SK-N-SH treated with all-trans-retinoic acid at 6 μM for 48 hours (cell line): Measurements from ENCODE around the gene CENPM.

ENCODE experiments used
- ARNTL ChIP-seq: fragments of 450-650 bp; formaldehyde crosslinking; IDR thresholded peaks from 2 replicates; pipeline ENCODE4 v1.5.0; 2020; ENCODE audit warnings: low read depth, mild to moderate bottlenecking, moderate library complexity, borderline replicate concordance
- OSR1 ChIP-seq: fragments of 250-450 bp; sonication (Bioruptor Pico); IDR thresholded peaks from 2 replicates; pipeline ENCODE4 v1.8.0; 2022; ENCODE audit warnings: moderate library complexity, mild to moderate bottlenecking, inconsistent platforms
- PATZ1 ChIP-seq: fragments of 250-450 bp; sonication (Bioruptor Pico); IDR thresholded peaks from 2 replicates; pipeline ENCODE4 v1.8.0; 2020; ENCODE audit warnings: mild to moderate bottlenecking, moderate library complexity, borderline replicate concordance
- RARB ChIP-seq: fragments of 250-450 bp; sonication (Bioruptor Pico); IDR thresholded peaks from 2 replicates; pipeline ENCODE4 v1.8.0; 2021; ENCODE audit warnings: mild to moderate bottlenecking, moderate library complexity
- ZFP3 ChIP-seq: fragments of 250-450 bp; sonication (Bioruptor Pico); IDR thresholded peaks from 2 replicates; pipeline ENCODE4 v1.5.0; 2020; ENCODE audit warnings: mild to moderate bottlenecking, moderate library complexity
- ZNF565 ChIP-seq: fragments of 450-650 bp; formaldehyde crosslinking; conservative IDR thresholded peaks from 2 replicates; pipeline ENCODE4 v1.5.0; 2020; ENCODE audit warnings: low read depth, mild to moderate bottlenecking, moderate library complexity
- ZNF70 ChIP-seq: fragments of 450-650 bp; formaldehyde crosslinking; IDR thresholded peaks from 2 replicates; pipeline ENCODE4 v1.5.0; 2020; ENCODE audit warnings: mild to moderate bottlenecking, moderate library complexity
- ZNF8 ChIP-seq: fragments of 450-650 bp; formaldehyde crosslinking; IDR thresholded peaks from 2 replicates; pipeline ENCODE4 v1.5.0; 2020; ENCODE audit warnings: mild to moderate bottlenecking, moderate library complexity
- TF ChIP-seq, protein P1 (sequence below): fragments of 250-450 bp; sonication (Bioruptor Pico); IDR thresholded peaks from 2 replicates; pipeline ENCODE4 v1.5.1; 2020; ENCODE audit warnings: low read depth, mild to moderate bottlenecking, moderate library complexity

DNA sequence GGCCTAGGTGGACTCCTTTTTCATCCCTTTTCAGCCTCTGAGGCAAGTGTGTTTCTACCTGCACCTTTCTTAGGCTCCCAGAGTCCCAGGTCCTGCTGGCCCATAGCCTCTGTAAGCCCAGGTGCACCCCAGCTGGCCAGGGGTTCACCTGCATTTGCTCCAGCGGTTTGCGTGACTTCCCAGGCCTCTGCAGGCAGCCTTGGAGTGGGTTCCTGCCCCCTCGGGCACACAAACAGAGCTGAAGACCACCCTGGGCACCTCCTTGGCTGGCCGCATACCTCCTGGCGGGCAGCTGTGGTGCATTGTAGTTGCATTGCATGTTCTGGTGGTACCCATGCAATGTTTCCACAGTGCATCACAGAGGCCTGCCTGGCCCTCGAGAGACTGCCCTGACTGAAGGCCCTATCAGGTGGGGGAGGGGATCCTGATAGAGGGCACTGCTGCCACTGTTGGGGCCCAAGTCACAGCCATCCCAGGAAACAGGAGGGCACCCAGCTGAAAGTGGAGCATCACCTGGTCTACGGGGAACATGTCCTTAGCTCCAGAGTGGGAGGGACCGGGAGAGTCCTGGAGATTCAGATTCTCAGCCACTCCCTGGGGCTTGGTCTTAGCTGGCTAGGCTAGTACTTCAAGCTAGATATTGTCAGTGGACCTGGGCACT, 46.2 kb downstream of the CENPM start:
- TF ChIP-seq ZFP3 (CRISPR knock-in tag) (no peak), OSR1 (CRISPR knock-in tag) (no peak), ZNF8 (CRISPR knock-in tag) (no peak), RARB (no peak), PATZ1 (CRISPR knock-in tag) (no peak), ZNF70 (no peak), ZNF565 (CRISPR knock-in tag) (no peak), ARNTL (CRISPR knock-in tag) (no peak)
- TF ChIP-seq, protein P1, sequence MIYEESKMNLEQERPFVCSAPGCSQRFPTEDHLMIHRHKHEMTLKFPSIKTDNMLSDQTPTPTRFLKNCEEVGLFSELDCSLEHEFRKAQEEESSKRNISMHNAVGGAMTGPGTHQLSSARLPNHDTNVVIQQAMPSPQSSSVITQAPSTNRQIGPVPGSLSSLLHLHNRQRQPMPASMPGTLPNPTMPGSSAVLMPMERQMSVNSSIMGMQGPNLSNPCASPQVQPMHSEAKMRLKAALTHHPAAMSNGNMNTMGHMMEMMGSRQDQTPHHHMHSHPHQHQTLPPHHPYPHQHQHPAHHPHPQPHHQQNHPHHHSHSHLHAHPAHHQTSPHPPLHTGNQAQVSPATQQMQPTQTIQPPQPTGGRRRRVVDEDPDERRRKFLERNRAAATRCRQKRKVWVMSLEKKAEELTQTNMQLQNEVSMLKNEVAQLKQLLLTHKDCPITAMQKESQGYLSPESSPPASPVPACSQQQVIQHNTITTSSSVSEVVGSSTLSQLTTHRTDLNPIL (CRISPR knock-in tag) = no peak
